SK-N-MC (cell line): ENCODE measurements around the gene SLC9A5.

Source experiments
- DNase-seq: peaks from one replicate; pipeline ENCODE4 v3.0.0-alpha.2; 2011; ENCODE audit warnings: low read depth, low spot score
- H3K27ac ChIP-seq: fragments of 200-600 bp; sonication (generic); 2 replicates; pipeline ENCODE4 v1.5.1; 2016; ENCODE audit warnings: mixed run types
- H3K36me3 ChIP-seq: fragments of 200-600 bp; sonication (generic); 2 replicates; pipeline ENCODE4 v1.6.1; 2017; ENCODE audit warnings: antibody characterized with exemption, low read length, mixed read lengths; ENCODE audit not compliant: insufficient read depth
- H3K4me3 ChIP-seq: fragments of 200-600 bp; sonication (generic); 2 replicates; pipeline ENCODE4 v1.5.1; 2016
- H3K9ac ChIP-seq: fragments of 200-600 bp; sonication (generic); 2 replicates; pipeline ENCODE4 v1.8.0; 2017; ENCODE audit warnings: mixed run types, mixed read lengths; ENCODE audit not compliant: insufficient read length
- H3K9me3 ChIP-seq: fragments of 200-600 bp; sonication (generic); 2 replicates; pipeline ENCODE4 v1.6.1; 2017; ENCODE audit warnings: low read depth, mild to moderate bottlenecking, antibody characterized with exemption, low read length, moderate library complexity, mixed read lengths
- EZH2 ChIP-seq: fragments of 200-600 bp; sonication (generic); IDR thresholded peaks from one replicate; pipeline ENCODE4 v1.6.1; 2017; ENCODE audit warnings: antibody characterized with exemption
- FOXP2 ChIP-seq: optimal IDR thresholded peaks from 2 replicates; pipeline ENCODE3; 2011; ENCODE audit warnings: mild to moderate bottlenecking, moderate library complexity; ENCODE audit not compliant: insufficient read depth; ENCODE audit errors: extremely low read length, control extremely low read depth
- POLR2AphosphoS5 ChIP-seq: IDR thresholded peaks from 2 replicates; pipeline ENCODE4 v1.6.1; 2012; ENCODE audit warnings: mild to moderate bottlenecking, low read depth, low read length, borderline replicate concordance

The SLC9A5 gene

DNA sequence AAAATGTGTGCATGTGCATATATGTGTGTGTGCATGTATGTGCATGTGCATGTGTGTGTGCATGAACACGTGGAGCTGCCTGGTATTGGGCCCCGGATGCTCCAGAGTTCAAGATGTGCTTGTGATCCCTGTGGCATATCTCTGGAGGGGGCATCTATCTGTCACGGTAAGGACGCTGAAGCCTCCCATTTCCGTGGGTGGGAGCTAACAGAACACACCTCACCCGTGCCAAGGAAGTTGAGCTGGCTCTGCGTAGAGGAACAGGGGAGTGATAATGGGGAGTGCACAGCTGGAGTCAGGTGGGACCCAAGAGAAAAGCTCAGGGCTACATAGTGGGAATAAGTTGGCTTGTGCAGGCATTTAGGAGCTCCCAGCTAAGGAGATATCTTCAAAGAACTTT, 37.1 kb upstream of the SLC9A5 start:
- Histone ChIP-seq H3K27ac (no peak overlapping the region), H3K9ac (no peak overlapping the region), H3K36me3 (no peaks in the 10 kb centered on the region), H3K9me3 (no peaks in the 10 kb centered on the region), H3K4me3 (no peak overlapping the region)
- TF ChIP-seq POLR2AphosphoS5 (no peak), FOXP2 (no peak), EZH2 (no peak)
- no peak for DNase-seq

DNA sequence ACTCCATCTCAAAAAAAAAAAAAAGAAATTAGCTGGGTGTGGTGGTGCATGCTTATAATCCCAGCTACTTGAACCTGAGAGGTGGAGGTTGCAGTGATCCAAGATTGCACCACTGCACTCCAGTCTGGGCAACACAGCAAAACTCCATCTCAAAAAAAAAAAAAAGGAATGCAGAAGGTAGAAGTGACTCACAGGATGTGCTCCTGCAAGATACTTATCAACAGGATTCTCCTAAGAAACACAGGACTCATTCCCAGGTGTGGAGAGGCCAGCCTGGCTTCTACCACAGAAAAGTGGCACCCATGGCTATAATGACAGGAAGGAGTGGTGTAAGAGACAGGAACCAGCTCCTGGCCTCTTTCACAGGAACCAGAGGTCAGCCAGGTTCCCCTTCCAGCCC, 36.0 kb upstream of the SLC9A5 start:
- DNase-seq, result no peak
- Histone ChIP-seq H3K9me3 (no peaks in the 10 kb centered on the region), H3K9ac (no peak overlapping the region), H3K36me3 (no peaks in the 10 kb centered on the region), H3K27ac (no peak overlapping the region), H3K4me3 (no peak overlapping the region)
- no peak for TF ChIP-seq FOXP2
- no peak for TF ChIP-seq POLR2AphosphoS5
- no peak for TF ChIP-seq EZH2

DNA sequence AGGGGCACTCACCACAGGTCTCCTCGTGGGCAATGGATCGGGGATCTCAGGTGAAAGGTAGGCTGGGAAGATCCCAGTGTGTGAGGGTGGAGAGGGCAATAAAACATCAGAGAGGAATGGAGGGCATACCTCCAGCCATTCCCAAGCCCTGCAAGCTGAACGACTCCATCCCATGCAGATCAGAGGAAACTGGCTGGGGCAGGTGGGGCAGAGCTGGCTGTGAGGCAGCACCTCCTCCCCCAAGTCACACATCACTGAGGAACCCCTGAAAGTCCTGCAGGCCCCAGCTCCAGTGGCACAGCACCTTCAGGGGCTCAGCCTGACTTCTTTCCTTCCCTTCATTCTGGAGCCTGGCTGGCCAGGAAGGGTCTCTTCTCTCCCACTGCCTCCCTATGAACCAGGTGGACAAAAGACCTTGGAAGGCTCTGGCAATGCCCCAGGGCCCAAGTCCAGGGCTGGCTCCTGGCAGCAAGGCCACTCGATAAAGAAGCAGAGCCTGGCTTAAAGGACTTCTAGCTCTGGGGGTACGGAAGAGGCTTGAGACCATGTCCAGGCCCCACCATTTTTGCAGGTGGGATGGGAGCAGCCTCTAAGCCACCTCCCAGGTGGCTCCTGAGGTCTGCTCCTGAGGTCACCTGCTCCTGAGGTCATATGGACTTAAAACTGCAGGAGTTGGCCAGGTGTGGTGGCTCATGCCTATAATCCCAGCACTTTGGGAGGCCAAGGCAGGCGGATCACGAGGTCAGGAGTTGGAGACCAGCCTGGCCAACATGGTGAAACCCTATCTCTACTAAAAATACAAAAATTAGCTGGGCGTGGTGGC, 35.4 kb upstream of the SLC9A5 start:
- Histone ChIP-seq H3K9me3 (no peaks in the 10 kb centered on the region), H3K36me3 (no peaks in the 10 kb centered on the region), H3K4me3 (no peak overlapping the region), H3K27ac (no peak overlapping the region), H3K9ac (no peak overlapping the region)
- no peak for DNase-seq
- TF ChIP-seq POLR2AphosphoS5, result no peak
- TF ChIP-seq FOXP2, result no peak
- TF ChIP-seq EZH2, result no peak

DNA sequence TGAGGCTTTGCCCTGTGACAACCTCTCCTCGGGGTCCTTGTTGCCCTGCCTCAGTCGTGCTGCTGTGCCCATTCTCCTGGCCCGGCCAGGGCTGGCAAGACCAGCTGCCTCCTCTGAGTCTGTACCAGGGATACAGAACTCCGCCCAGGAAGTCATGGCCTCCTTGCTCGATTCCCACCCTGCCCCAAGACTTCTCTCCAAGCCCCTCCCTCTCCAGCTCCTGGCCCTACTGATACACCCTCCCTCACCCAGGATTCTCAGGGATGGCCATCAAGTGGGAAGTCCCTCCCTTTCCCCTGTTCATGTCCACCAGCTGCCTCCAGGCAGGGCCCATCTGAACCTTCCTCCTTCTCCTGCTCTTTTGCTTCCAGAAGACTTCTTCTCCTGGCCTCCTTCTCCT, 33.1 kb upstream of the SLC9A5 start:
- no peak for DNase-seq
- H3K9ac ChIP-seq, result no peak overlapping the region
- H3K4me3 ChIP-seq, result no peak overlapping the region
- H3K9me3 ChIP-seq, result no peaks in the 10 kb centered on the region
- TF ChIP-seq FOXP2 (no peak), EZH2 (no peak), POLR2AphosphoS5 (no peak)
- H3K36me3 ChIP-seq, result no peaks in the 10 kb centered on the region
- no peak overlapping the region for H3K27ac ChIP-seq

DNA sequence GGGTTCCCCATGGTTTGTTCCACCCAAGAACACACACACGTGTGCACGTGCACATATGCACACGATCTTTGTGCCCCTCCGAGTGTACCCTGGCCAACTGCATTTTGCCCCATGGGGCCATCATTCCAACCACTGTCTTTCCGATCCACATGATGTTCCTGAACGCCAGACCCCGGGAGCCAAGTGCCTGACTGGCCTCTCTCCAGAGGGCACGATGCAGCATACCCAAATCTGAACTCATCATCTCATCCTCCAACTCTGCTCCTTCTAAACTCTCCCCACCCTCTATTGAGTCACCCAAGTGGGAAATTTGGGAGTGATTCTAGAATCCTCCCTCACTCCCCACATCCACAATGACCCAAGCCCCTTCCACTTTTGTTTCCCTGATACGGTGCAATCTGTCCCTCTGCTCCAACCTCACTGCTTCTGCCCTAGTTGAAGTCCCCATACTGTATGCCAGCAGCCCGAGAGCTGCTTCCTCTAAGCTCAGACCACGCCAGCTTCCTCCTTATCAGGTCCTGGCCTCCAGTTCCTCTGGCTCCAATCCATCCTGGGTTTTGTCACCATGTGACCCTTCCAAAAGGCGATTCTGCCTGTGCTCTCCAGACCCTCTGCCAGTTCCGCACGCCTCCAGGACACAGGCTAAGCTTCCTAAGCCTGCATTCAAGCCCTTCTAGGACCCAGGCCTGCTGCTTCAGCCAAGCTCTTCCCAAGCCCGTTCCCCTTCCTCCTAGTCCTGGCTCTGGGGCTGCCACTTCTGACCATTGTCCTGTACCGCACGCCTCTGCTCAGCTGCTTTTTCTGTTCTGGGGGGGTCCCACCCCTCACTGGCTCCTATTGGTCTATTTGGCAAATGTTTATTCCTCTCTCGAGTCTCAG, 31.9 kb upstream of the SLC9A5 start:
- no peak overlapping the region for H3K9ac ChIP-seq
- H3K27ac ChIP-seq, result no peak overlapping the region
- no peaks in the 10 kb centered on the region for H3K9me3 ChIP-seq
- H3K36me3 ChIP-seq, result no peaks in the 10 kb centered on the region
- no peak for TF ChIP-seq EZH2
- TF ChIP-seq FOXP2, result no peak
- TF ChIP-seq POLR2AphosphoS5, result no peak
- no peak for DNase-seq
- no peak overlapping the region for H3K4me3 ChIP-seq

DNA sequence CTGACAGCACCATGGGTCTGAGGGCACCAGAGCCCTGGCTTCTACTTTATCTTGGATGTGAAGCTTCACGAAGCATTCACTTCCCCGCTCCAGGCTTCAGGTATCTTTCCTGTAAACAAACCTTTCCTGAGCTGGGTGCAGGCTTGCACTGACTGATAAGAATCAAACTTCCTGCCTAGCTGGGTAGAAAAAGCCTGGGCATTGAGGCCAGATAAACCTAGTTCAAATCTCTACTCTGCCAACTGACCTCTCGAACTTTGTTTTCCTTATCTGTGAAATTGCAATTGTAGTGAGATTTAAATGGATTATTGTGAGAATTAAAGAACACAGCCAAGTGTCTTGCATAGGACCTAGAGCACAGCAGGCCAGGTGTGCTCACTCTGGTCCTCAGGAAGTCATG, 24.8 kb upstream of the SLC9A5 start:
- DNase-seq, result no peak
- Histone ChIP-seq H3K4me3 (no peak overlapping the region), H3K36me3 (no peaks in the 10 kb centered on the region; the same call in 1 of the 2 replicates), H3K27ac (no peak overlapping the region), H3K9ac (no peak overlapping the region), H3K9me3 (no peaks in the 10 kb centered on the region)
- no peak for TF ChIP-seq FOXP2
- TF ChIP-seq EZH2, result no peak
- no peak for TF ChIP-seq POLR2AphosphoS5

DNA sequence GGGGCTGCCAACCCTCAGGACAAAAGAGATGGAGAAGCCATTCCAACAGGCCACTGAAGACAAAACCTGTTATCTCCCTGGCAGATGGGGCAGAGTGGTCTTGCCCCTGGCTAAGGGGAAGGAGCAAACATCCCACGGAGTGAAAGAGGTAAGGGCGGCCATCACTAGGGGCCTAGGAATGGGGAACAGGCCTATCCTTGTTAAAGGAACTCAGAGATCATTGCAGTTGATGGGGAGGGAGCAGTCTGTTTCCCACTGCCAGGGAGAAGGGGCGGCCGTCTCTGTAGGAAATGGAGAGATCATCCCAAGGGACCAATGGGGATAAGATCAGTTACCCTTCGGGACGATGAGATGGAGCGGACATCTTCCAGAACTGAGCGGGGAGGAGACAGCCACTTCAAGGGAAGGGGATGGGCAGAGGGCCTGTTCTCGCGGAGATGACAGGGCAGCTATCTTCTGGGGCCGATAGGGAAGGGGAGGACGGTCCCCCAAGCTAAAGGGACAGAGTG, 22.4 kb upstream of the SLC9A5 start:
- H3K4me3 ChIP-seq, result peak overlapping the region; percentile 88
- DNase-seq, result no peak
- no peaks in the 10 kb centered on the region for H3K9me3 ChIP-seq
- TF ChIP-seq FOXP2, result no peak
- no peak for TF ChIP-seq EZH2
- no peak for TF ChIP-seq POLR2AphosphoS5
- H3K36me3 ChIP-seq, result no peaks in the 10 kb centered on the region; the same call in 1 of the 2 replicates
- peak overlapping the region; percentile 53 for H3K9ac ChIP-seq
- no peak overlapping the region for H3K27ac ChIP-seq
